NB4 (cell line): ENCODE data around the gene LRRC8C.

Experiments
- DNase-seq: peaks from one replicate; pipeline ENCODE4 v3.0.0; 2010; ENCODE audit warnings: low read depth
- H3K4me3 ChIP-seq: one replicate; pipeline ENCODE4 v1.5.1; 2011; ENCODE audit warnings: mild to moderate bottlenecking, low read depth, low read length, moderate library complexity
- CTCF ChIP-seq: IDR thresholded peaks from one replicate; pipeline ENCODE4 v1.5.1; 2012; ENCODE audit warnings: low read depth, low read length
- MYC ChIP-seq: IDR thresholded peaks from 2 replicates; pipeline ENCODE4 v1.6.1; 2011; ENCODE audit warnings: low read depth, low read length
- POLR2A ChIP-seq: IDR thresholded peaks from 2 replicates; pipeline ENCODE4 v1.6.1; 2011; ENCODE audit warnings: mild to moderate bottlenecking; ENCODE audit not compliant: insufficient read length; ENCODE audit errors: extremely low read depth
- TF ChIP-seq, protein P1 (sequence below): IDR thresholded peaks from 2 replicates; pipeline ENCODE4 v1.6.1; 2011; ENCODE audit warnings: low read depth, low read length

LRRC8C gene

GRCh38 chr1:89719502-89720306 is 86.8 kb downstream of the LRRC8C start:
- DNase-seq = peak; percentile 88
- peak overlapping the region; percentile 10 for H3K4me3 ChIP-seq
- TF ChIP-seq CTCF (no peak), MYC (no peak), POLR2A (no peak)
- TF ChIP-seq, protein P1, sequence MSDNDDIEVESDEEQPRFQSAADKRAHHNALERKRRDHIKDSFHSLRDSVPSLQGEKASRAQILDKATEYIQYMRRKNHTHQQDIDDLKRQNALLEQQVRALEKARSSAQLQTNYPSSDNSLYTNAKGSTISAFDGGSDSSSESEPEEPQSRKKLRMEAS = no peak

DNA sequence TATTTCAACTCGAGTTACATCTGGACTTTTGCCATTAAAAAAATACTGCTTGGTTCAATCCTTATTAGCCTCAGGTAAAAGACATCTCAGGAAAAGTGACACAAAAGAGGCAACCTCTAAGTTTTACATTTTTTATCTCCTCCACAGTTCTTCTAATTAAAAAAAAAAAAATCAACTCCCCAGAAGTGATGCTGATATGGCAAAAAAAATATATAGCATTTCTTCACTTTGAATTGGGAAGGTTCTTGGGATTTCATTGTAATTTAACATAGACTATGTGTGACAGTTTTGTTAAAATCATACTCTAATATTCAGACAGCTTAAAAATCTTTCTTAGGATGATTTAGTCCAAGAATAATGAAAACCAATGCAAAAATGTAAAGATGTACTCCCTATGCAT is 87.9 kb downstream of the LRRC8C start:
- no peak for DNase-seq
- no peak overlapping the region for H3K4me3 ChIP-seq
- TF ChIP-seq, protein P1 = no peak
- TF ChIP-seq MYC = no peak
- TF ChIP-seq POLR2A = no peak
- TF ChIP-seq CTCF = no peak

- H3K4me3 ChIP-seq = no peak overlapping the region
- DNase-seq = peak; percentile 78
- TF ChIP-seq MYC = no peak
- TF ChIP-seq, protein P1 = no peak
- no peak for TF ChIP-seq POLR2A
Measured at GRCh38 chr1:89721351-89721750, 88.4 kb downstream of the LRRC8C start.

GRCh38 chr1:89723144-89723543 is 90.2 kb downstream of the LRRC8C start:
- TF ChIP-seq CTCF (no peak), MYC (no peak), POLR2A (no peak)
- TF ChIP-seq, protein P1 = no peak
- DNase-seq = no peak

GRCh38 chr1:89723863-89724262 is 90.9 kb downstream of the LRRC8C start:
- H3K4me3 ChIP-seq = no peak overlapping the region
- TF ChIP-seq, protein P1 = no peak
- TF ChIP-seq MYC = no peak
- no peak for TF ChIP-seq POLR2A
- TF ChIP-seq CTCF = no peak
- peak; percentile 61 for DNase-seq

More at GRCh38 chr1:89723144-89723543, 90.2 kb downstream of the LRRC8C start:
- no peak overlapping the region for H3K4me3 ChIP-seq

- DNase-seq = peak; percentile 92
- TF ChIP-seq MYC = no peak
- TF ChIP-seq CTCF = no peak
- TF ChIP-seq, protein P1 = no peak
- no peak for TF ChIP-seq POLR2A
- H3K4me3 ChIP-seq = no peak overlapping the region
Measured at GRCh38 chr1:89724369-89725010, 91.6 kb downstream of the LRRC8C start.
